ACC112 (cell line): Measurements from ENCODE around the gene OR2H1.

Source experiments
- H2AFZ ChIP-seq: fragments of 200-600 bp; sonication (generic); one replicate; pipeline ENCODE4 v1.6.0; 2017; ENCODE audit warnings: antibody characterized with exemption, low read length; ENCODE audit not compliant: unreplicated experiment
- H3K27ac ChIP-seq: fragments of 200-600 bp; sonication (generic); 2 replicates; pipeline ENCODE4 v1.5.1; 2014; ENCODE audit warnings: low read depth, mild to moderate bottlenecking, antibody characterized with exemption, low read length, moderate library complexity
- H3K27me3 ChIP-seq: fragments of 200-600 bp; sonication (generic); 2 replicates; pipeline ENCODE4 v1.6.1; 2014; ENCODE audit warnings: mild to moderate bottlenecking, antibody characterized with exemption, low read length, moderate library complexity, mixed read lengths; ENCODE audit not compliant: insufficient read depth
- H3K36me3 ChIP-seq: fragments of 200-600 bp; sonication (generic); 2 replicates; pipeline ENCODE4 v1.6.1; 2016; ENCODE audit warnings: mild to moderate bottlenecking, antibody characterized with exemption, low read length, moderate library complexity, mixed read lengths; ENCODE audit not compliant: insufficient read depth
- H3K4me1 ChIP-seq: fragments of 200-600 bp; sonication (generic); one replicate; pipeline ENCODE4 v1.6.1; 2016; ENCODE audit warnings: low read length, mixed read lengths; ENCODE audit not compliant: insufficient read depth, unreplicated experiment, control insufficient read depth
- H3K4me3 ChIP-seq: fragments of 200-600 bp; sonication (generic); 2 replicates; pipeline ENCODE4 v1.5.1; 2014; ENCODE audit warnings: mild to moderate bottlenecking, low read depth, low read length
- H3K79me2 ChIP-seq: fragments of 200-600 bp; sonication (generic); one replicate; pipeline ENCODE4 v1.6.0; 2016; ENCODE audit warnings: low read length; ENCODE audit not compliant: control insufficient read depth, unreplicated experiment, insufficient read depth

Gene OR2H1

DNA sequence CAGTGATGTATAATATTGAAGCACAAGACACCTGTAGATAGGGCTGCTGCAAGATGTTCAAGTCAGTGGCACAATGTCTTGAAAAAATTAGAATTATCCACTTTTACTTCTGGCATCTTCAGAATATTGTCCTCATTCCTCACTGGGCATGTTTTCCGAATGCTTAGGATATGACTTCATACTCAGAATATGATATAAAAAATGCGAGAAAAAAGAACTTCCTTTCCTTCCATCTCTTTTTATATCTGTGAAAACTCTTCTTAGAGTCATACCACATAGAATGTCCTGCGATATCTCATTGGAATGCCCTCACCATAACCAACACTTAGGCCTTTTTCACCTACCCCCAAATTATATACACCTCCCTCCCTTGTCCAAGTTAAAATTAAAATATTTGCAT, 26.2 kb downstream of the OR2H1 start:
- H3K79me2 ChIP-seq = no peaks in the 10 kb centered on the region
- H3K4me1 ChIP-seq = no peaks in the 10 kb centered on the region
- no peak overlapping the region for H2AFZ ChIP-seq
- H3K4me3 ChIP-seq = no peak overlapping the region
- no peaks in the 10 kb centered on the region for H3K36me3 ChIP-seq
- H3K27me3 ChIP-seq = no peaks in the 10 kb centered on the region
- no peak overlapping the region for H3K27ac ChIP-seq

DNA sequence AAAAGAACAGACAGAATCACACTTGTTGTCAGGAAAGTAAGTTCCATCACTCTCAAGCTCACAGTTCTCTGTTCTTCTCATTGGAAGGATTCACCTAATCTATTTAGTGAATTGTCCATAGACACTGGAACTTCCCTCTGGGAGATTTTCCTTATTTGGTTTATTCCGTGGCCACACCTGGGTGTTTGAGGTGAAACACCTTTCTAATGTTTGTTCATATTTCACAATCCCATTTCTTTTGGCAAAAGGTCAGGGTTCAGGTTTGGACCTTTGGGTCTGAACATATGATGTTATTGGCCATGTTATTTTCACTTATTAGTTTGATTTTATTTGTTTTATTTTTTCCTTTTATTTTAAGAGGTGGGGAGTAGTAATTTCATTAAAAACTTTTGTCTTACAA, 26.8 kb downstream of the OR2H1 start:
- Histone ChIP-seq H3K27ac (no peak overlapping the region), H3K27me3 (no peaks in the 10 kb centered on the region), H3K4me1 (no peaks in the 10 kb centered on the region), H2AFZ (no peak overlapping the region), H3K36me3 (no peaks in the 10 kb centered on the region), H3K4me3 (no peak overlapping the region), H3K79me2 (no peaks in the 10 kb centered on the region)

DNA sequence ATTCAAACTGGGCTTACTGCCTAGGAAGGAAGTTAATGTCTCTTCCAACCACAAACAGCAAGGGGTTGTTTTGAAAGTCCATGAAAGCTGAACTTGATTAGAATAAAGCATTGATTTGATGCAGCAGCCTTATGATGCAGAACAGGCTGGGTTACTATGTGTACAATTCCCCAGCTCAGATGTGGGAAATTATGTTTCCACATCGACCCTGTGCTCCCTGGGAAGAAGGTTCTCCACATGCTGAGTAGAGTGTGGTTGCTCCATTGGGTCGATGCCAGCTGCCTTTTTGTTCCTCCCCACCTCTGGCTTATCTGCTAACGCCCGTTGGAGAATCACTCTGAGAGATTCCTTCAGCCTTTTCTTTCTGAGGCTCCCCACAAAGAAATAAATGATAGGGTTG, 29.6 kb downstream of the OR2H1 start:
- Histone ChIP-seq H3K79me2 (no peaks in the 10 kb centered on the region), H3K4me1 (no peaks in the 10 kb centered on the region), H3K4me3 (no peak overlapping the region), H2AFZ (no peak overlapping the region), H3K36me3 (no peaks in the 10 kb centered on the region), H3K27me3 (no peaks in the 10 kb centered on the region), H3K27ac (no peak overlapping the region)

DNA sequence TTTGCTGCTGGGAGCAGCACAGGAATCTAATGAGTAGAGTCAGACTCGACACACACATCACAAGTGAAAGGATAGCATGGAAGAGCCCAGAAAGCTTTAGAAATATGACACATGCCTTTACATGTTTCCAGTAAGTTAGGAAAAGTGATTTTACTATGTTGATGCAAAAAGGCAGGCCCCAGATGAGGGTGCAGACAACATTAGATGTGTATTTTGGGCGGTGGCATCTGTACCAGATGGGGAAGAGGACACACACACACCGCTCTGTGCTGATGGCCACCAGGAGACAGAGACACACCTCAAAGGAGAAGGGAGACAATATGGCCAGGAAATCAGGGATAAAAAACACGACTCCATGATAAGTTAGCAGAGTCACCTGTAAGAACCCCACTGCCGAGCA, 30.2 kb downstream of the OR2H1 start:
- H3K4me3 ChIP-seq = no peak overlapping the region
- no peak overlapping the region for H2AFZ ChIP-seq
- H3K79me2 ChIP-seq = no peaks in the 10 kb centered on the region
- H3K27ac ChIP-seq = no peak overlapping the region
- no peaks in the 10 kb centered on the region for H3K27me3 ChIP-seq
- no peaks in the 10 kb centered on the region for H3K36me3 ChIP-seq
- H3K4me1 ChIP-seq = no peaks in the 10 kb centered on the region

DNA sequence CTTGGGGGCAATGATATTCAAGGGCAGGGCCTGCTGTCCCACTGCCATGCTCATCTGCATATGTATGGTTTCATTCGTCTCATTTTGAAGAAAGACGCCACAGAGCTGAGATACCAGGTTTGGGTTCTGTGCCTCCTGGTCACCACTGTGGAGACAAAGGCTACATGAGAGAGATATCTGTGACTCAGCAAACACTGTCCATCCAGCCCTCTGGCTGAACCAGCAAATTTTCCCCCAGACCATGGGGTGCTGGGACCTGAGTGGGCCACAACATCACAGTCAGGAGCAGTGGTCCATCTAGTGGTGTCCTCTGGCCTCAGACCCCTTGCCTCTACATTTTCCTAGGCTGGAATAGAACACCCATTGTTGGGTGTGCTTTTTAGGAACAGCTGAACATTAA, 30.7 kb downstream of the OR2H1 start, which contains the start of gene MAS1L:
Gene MAS1L (minus strand): TSS at position 297 of the 400 bp plus-strand sequence. CDS start 54 bp downstream, at position 243.
- H3K79me2 ChIP-seq = no peaks in the 10 kb centered on the region
- no peak within 1 kb of the TSS for H3K27ac ChIP-seq
- no peak within 1 kb of the TSS for H2AFZ ChIP-seq
- no peaks in the 10 kb centered on the region for H3K36me3 ChIP-seq
- no peaks in the 10 kb centered on the region for H3K4me1 ChIP-seq
- H3K27me3 ChIP-seq = no peaks in the 10 kb centered on the region
- H3K4me3 ChIP-seq = no peak within 1 kb of the TSS

DNA sequence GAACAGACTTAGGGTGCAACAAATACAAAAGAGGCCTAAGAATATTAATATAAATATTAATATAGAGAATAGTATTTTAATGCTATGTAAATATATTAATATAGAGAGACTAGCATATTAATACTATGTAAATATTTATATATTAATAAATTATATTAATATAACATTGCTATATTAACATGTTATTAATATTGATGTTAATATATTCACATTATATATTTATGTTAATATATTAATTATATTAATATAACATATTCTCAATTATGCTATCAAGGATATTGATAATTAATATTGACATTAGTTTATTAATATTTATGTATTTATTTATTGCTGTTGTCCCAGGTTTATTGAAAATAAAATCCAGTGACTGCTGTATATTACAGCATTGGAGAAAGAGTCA, 31.9 kb downstream of the OR2H1 start:
- H3K4me3 ChIP-seq = no peak overlapping the region

DNA sequence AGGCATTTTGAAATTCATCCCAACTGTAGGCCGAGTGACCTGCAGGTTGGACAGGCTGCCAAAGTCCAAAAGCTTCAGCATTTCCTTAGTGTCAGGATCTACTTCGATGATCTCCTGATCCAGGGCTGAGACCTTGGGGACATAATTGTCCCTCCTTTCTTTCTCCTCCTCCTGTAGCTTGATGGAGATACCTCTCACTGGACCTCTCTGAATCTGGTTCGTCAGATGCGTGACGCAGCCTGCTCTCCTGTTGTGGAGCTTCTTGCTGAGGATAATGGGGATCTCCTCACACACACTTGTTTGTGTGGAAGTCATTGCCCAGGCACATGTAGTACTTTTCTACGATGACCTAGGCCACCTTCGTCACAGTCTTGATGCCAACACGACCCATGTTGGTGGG, 32.3 kb downstream of the OR2H1 start:
- H3K79me2 ChIP-seq = no peaks in the 10 kb centered on the region
- H3K4me3 ChIP-seq = no peak overlapping the region
- H2AFZ ChIP-seq = no peak overlapping the region
- H3K27ac ChIP-seq = no peak overlapping the region
- no peaks in the 10 kb centered on the region for H3K36me3 ChIP-seq
- no peaks in the 10 kb centered on the region for H3K4me1 ChIP-seq
- H3K27me3 ChIP-seq = no peaks in the 10 kb centered on the region

More for the DNA sequence above, 31.9 kb downstream of the OR2H1 start:
- Histone ChIP-seq H3K4me1 (no peaks in the 10 kb centered on the region), H3K79me2 (no peaks in the 10 kb centered on the region), H3K27ac (no peak overlapping the region), H3K27me3 (no peaks in the 10 kb centered on the region), H2AFZ (no peak overlapping the region), H3K36me3 (no peaks in the 10 kb centered on the region)

DNA sequence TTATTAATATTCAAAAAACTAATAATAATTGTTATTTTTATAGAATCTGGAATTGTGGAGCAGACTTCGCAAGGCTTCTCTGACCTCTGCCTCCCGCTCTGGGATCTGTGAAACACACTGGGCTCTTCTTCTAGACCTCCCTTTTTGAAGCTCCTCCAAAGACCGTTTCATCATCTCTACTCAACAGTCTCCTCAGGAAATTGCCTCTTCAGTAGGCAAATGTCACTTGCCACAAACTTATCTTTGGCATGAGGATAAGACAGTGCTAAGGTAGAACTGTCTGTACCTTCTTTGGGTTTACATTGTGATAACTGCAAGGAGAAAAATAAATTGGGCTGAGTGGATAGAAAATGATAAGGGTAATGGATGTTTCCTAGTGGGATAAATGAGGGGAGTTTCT, 33.1 kb downstream of the OR2H1 start:
- no peak overlapping the region for H3K27ac ChIP-seq
- no peaks in the 10 kb centered on the region for H3K36me3 ChIP-seq
- no peak overlapping the region for H2AFZ ChIP-seq
- no peaks in the 10 kb centered on the region for H3K79me2 ChIP-seq
- H3K4me1 ChIP-seq = no peaks in the 10 kb centered on the region
- H3K4me3 ChIP-seq = no peak overlapping the region
- H3K27me3 ChIP-seq = no peaks in the 10 kb centered on the region

DNA sequence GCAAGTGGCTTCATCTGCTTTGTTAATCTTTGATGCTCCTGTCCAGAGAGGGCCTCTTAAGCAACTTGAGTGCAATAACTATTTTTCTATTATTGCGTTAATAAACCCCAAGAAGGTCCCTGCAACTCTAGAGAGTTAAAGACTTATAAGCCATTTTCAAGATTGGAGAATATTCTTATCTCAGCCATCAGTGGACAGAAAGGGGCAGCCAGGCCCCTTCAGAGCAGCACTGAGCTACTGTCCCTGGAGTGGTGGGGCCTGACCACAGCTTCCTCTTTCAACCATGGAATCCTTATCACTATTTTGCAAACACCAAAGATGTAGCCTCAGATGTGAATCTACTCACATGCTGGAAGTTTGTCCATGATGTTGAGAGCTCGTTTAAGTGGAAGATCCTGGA, 33.6 kb downstream of the OR2H1 start:
- H3K4me3 ChIP-seq = no peak overlapping the region
- H3K4me1 ChIP-seq = no peaks in the 10 kb centered on the region
- no peaks in the 10 kb centered on the region for H3K79me2 ChIP-seq
- H3K27me3 ChIP-seq = no peaks in the 10 kb centered on the region
- no peak overlapping the region for H2AFZ ChIP-seq
- no peak overlapping the region for H3K27ac ChIP-seq
- no peaks in the 10 kb centered on the region for H3K36me3 ChIP-seq

DNA sequence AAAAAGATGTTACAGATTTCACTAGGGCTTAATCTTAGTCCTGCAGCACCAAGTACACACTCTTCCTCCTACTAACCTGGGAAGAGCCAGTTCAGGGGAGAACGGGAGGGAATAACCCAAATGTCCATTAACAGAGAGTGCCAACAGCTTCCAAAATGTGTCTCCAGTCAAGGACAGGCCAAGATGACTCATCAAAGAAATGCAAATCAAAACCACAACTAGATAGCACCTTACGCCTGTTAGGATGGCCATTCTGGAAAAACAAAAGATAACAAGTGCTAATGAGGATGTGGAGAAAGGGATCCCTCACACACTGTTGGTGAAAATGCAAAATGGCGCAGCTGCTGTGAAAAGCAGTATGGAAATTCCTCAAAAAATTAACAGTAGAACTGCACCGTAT, 34.6 kb downstream of the OR2H1 start:
- H3K27me3 ChIP-seq = no peaks in the 10 kb centered on the region
- H3K36me3 ChIP-seq = no peaks in the 10 kb centered on the region
- no peak overlapping the region for H3K27ac ChIP-seq
- H3K4me1 ChIP-seq = no peaks in the 10 kb centered on the region
- no peaks in the 10 kb centered on the region for H3K79me2 ChIP-seq
- H3K4me3 ChIP-seq = no peak overlapping the region
- H2AFZ ChIP-seq = no peak overlapping the region

DNA sequence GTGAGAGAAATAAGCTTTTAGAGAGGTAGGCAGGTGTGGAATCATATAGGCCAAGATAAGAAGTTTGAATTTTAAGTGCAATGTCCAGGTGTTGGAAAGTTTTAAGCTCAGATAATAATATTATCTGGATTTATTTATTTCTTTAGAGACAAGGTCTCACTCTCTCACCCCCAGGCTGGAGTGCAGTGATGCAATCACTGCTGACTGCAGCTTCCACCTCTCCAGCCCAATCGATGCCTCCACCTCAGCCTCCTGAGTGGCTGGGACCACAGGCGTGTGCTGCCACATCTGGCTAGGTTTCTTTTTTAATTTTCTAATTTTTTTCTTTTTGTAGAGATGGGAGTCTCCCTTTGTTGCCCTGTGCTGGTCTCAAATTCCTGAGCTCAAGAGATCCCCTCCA, 36.3 kb downstream of the OR2H1 start:
- no peaks in the 10 kb centered on the region for H3K4me1 ChIP-seq
- no peak overlapping the region for H2AFZ ChIP-seq
- no peaks in the 10 kb centered on the region for H3K27me3 ChIP-seq
- H3K79me2 ChIP-seq = no peaks in the 10 kb centered on the region
- H3K36me3 ChIP-seq = no peaks in the 10 kb centered on the region
- no peak overlapping the region for H3K27ac ChIP-seq
- H3K4me3 ChIP-seq = no peak overlapping the region
